ENCODE measurements around the gene OR8H3.

OR8H3 gene

GRCh38 chr11:56152333-56152732 is 30.2 kb downstream of the OR8H3 start:
- in situ Hi-C loops (cut with MboI; ENCODE audit: low pct_unique_long_range_greater_than_20kb, low sequenced_read_pairs, unreplicated experiment): no loop called here
- TF ChIP-seq, protein P1, sequence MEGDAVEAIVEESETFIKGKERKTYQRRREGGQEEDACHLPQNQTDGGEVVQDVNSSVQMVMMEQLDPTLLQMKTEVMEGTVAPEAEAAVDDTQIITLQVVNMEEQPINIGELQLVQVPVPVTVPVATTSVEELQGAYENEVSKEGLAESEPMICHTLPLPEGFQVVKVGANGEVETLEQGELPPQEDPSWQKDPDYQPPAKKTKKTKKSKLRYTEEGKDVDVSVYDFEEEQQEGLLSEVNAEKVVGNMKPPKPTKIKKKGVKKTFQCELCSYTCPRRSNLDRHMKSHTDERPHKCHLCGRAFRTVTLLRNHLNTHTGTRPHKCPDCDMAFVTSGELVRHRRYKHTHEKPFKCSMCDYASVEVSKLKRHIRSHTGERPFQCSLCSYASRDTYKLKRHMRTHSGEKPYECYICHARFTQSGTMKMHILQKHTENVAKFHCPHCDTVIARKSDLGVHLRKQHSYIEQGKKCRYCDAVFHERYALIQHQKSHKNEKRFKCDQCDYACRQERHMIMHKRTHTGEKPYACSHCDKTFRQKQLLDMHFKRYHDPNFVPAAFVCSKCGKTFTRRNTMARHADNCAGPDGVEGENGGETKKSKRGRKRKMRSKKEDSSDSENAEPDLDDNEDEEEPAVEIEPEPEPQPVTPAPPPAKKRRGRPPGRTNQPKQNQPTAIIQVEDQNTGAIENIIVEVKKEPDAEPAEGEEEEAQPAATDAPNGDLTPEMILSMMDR (IDR thresholded peaks at IDR 0.05; ENCODE audit: extremely low read depth, insufficient read depth, missing control alignments): no peak
- DNase-seq (ENCODE audit: low spot score): no peak

DNA sequence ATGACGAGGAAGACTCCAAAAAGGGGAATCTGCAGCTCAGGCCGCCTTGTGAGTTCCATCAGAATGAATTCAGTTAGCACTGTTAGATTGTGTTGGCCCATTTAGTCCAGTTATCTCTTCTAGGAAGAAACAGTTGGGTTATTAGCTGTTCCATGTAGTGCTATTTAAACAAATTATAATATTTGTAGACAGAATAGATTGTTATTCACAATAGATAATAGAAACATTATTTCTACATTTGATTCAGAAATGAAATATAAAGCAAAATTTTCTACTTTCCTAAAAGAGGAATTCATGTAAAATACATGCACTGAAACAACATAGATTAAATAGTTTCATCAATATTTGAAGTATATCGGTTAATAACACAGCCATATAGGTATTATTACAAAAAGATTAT is 38.0 kb downstream of the OR8H3 start, which contains the start of gene OR8K5:
Gene OR8K5 (minus strand): TSS at position 101 of the 400 bp plus-strand sequence. CDS start 0 bp downstream, at position 101.
- no peak for DNase-seq (ENCODE audit: low spot score)
- TF ChIP-seq, protein P1 (IDR thresholded peaks at IDR 0.05; ENCODE audit: extremely low read depth, insufficient read depth, missing control alignments): no peak
- in situ Hi-C loops (cut with MboI; ENCODE audit: low pct_unique_long_range_greater_than_20kb, low sequenced_read_pairs, unreplicated experiment): no loop called here

DNA sequence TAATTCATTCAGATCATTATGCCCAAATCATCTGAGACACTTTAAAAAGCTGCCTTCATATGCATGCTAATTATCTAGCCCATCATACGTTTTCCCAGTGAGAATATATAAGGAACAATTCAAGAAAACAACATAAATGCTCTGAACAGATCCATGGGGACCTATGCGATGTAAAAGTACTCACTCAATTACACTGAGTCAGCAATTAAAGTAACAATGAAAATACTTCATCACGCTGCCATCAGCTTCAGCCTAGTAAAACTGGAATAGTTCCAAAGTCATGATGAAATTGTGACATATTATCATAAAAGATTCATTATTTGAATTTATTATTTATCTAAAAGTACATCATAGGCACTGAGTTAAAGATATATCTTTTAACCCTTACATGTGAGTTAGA is 41.6 kb downstream of the OR8H3 start:
- TF ChIP-seq, protein P1 (IDR thresholded peaks at IDR 0.05; ENCODE audit: extremely low read depth, insufficient read depth, missing control alignments): no peak
- in situ Hi-C loops (cut with MboI; ENCODE audit: low pct_unique_long_range_greater_than_20kb, low sequenced_read_pairs, unreplicated experiment): no loop called here
- DNase-seq (ENCODE audit: low spot score): no peak

DNA sequence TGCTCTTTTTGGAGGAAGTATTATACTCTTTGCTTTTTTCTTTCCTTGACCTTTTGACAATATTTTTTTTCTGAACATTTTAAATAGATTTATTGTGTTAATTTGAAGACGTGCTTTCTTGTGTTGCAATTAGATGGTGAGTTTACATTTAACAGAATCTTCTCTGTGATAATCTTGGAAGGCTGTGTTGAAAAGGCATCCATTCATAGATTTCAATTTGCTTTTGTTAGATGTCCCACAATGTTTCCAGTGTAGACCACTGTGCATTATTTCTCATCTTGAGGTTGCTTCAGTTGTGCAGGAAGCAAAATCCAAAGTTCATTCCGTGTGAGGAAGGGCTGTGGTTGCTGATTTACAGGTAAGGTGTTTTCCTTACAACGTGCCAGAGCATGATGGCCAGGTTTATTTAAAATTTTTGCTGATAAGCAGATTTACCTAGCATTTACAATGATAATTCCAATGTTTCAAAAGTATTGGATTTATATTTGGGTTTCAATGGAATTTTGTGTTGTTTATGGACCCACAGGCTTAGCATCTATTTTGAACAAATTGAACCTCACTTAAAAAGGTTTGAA is 50.2 kb downstream of the OR8H3 start:
- no peak for DNase-seq (ENCODE audit: low spot score)
- TF ChIP-seq, protein P1 (IDR thresholded peaks at IDR 0.05; ENCODE audit: extremely low read depth, insufficient read depth, missing control alignments): no peak
- in situ Hi-C loops (cut with MboI; ENCODE audit: low pct_unique_long_range_greater_than_20kb, low sequenced_read_pairs, unreplicated experiment): no loop called here

All from GM13977 (cell line).